ENCODE measurements around the gene B4GALNT1. TPM values are rescaled to one million over a fixed set of nuclear protein-coding genes. Genes with fewer than 3 reads are reported as not detected.

B4GALNT1 gene
- total RNA-seq, 1 experiment from 2014 or later = 0.40 TPM

- Mint-ChIP-seq H3K27me3 (ENCODE audit: insufficient read depth, unreplicated experiment) (peaks cover 12% of the 10 kb centered on the region), H3K27ac (ENCODE audit: low read depth, unreplicated experiment) (no peak overlapping the region), H3K4me3 (ENCODE audit: unreplicated experiment) (no peak overlapping the region), H3K4me1 (ENCODE audit: insufficient read depth, unreplicated experiment) (no peaks in the 10 kb centered on the region), H3K9me3 (ENCODE audit: unreplicated experiment) (no peaks in the 10 kb centered on the region), H3K36me3 (ENCODE audit: insufficient read depth, unreplicated experiment) (no peaks in the 10 kb centered on the region)
- DNase-seq (ENCODE audit: unreplicated experiment) = no peak
- no TSS peak for BruUV-seq (replicated peaks)
- CTCF ChIA-PET = interaction anchor here (0.7 to 1.6 kb wide), 4 partner anchors 9 to 29 kb away, joined by 3 to 8 read pairs (median 5); partner anchors contain the start of gene B4GALNT1
- intact Hi-C loops (cut with micrococcal nuclease) = no loop called here
- POLR2A ChIA-PET = interaction anchor here (1.1 kb wide), 1 partner anchor 153 kb away, joined by 3 read pairs; no protein-coding TSS in a partner anchor
- TF ChIP-seq, protein P1, sequence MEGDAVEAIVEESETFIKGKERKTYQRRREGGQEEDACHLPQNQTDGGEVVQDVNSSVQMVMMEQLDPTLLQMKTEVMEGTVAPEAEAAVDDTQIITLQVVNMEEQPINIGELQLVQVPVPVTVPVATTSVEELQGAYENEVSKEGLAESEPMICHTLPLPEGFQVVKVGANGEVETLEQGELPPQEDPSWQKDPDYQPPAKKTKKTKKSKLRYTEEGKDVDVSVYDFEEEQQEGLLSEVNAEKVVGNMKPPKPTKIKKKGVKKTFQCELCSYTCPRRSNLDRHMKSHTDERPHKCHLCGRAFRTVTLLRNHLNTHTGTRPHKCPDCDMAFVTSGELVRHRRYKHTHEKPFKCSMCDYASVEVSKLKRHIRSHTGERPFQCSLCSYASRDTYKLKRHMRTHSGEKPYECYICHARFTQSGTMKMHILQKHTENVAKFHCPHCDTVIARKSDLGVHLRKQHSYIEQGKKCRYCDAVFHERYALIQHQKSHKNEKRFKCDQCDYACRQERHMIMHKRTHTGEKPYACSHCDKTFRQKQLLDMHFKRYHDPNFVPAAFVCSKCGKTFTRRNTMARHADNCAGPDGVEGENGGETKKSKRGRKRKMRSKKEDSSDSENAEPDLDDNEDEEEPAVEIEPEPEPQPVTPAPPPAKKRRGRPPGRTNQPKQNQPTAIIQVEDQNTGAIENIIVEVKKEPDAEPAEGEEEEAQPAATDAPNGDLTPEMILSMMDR (IDR thresholded peaks at IDR 0.05; ENCODE audit: unreplicated experiment) = no peak
Measured at GRCh38 chr12:57611827-57612710, 20.9 kb downstream of the B4GALNT1 start.

GRCh38 chr12:57611108-57611826, 21.7 kb downstream of the B4GALNT1 start, which contains the start of gene ARHGEF25:
TSS of gene ARHGEF25 (plus strand) at chr12:57611435. CDS start at chr12:57611895, 460 bp downstream.
- no peak for DNase-seq (ENCODE audit: unreplicated experiment)
- Mint-ChIP-seq H3K9me3 (ENCODE audit: unreplicated experiment) (no peaks in the 10 kb centered on the region), H3K27me3 (ENCODE audit: insufficient read depth, unreplicated experiment) (peaks cover 12% of the 10 kb centered on the region), H3K27ac (ENCODE audit: low read depth, unreplicated experiment) (no peak within 1 kb of the TSS), H3K36me3 (ENCODE audit: insufficient read depth, unreplicated experiment) (no peaks in the 10 kb centered on the region), H3K4me3 (ENCODE audit: unreplicated experiment) (peak within 1 kb of the TSS; percentile 38), H3K4me1 (ENCODE audit: insufficient read depth, unreplicated experiment) (no peaks in the 10 kb centered on the region)
- TF ChIP-seq, protein P1 (IDR thresholded peaks at IDR 0.05; ENCODE audit: unreplicated experiment) = no peak
- BruUV-seq (replicated peaks) = no TSS peak
- intact Hi-C loops (cut with micrococcal nuclease) = no loop called here
- ChIA-PET CTCF (interaction anchor here (0.6 to 0.7 kb wide), 2 partner anchors 22 to 111 kb away, joined by 3 read pairs; partner anchors contain the start of gene B4GALNT1), POLR2A (no interaction called here)

DNA sequence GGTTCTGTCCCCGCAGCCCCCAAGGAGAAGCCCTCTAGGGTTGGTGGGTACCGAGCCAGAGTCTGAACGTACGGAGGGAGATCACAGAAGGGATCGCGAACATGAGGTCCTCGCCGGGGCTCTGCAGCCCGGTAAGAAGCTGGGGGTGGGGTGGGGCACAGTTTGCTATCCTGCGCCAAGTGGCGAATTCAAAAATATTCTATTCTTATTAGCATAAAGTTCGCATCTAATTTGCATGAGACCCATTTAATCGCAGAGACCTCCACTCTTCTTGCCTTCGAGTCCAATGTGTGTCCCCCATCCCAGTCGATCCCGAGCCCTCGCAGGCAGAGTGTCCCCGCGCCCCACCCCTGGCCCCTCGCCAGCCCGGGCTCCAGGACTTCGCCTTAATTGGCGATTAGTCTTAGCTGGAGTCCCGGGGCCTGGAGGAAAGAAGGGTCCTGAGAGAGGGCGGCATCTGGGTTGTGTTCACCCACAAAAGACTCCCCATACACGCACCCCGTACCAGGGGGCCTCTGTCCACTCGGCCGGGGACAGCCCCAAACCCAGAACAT, 22.4 kb downstream of the B4GALNT1 start:
- Mint-ChIP-seq H3K27me3 (ENCODE audit: insufficient read depth, unreplicated experiment) (peaks cover 7% of the 10 kb centered on the region), H3K4me1 (ENCODE audit: insufficient read depth, unreplicated experiment) (no peaks in the 10 kb centered on the region), H3K4me3 (ENCODE audit: unreplicated experiment) (peak overlapping the region; percentile 38), H3K36me3 (ENCODE audit: insufficient read depth, unreplicated experiment) (no peaks in the 10 kb centered on the region), H3K9me3 (ENCODE audit: unreplicated experiment) (no peaks in the 10 kb centered on the region), H3K27ac (ENCODE audit: low read depth, unreplicated experiment) (no peak overlapping the region)
- TF ChIP-seq, protein P1 (IDR thresholded peaks at IDR 0.05; ENCODE audit: unreplicated experiment) = no peak
- intact Hi-C loops (cut with micrococcal nuclease) = no loop called here
- POLR2A ChIA-PET = no interaction called here
- no TSS peak for BruUV-seq (replicated peaks)
- CTCF ChIA-PET = interaction anchor here (0.6 kb wide), 1 partner anchor 111 kb away, joined by 3 read pairs; no protein-coding TSS in a partner anchor
- DNase-seq (ENCODE audit: unreplicated experiment) = no peak
